ENCODE data around the gene GSTM2.

DNA sequence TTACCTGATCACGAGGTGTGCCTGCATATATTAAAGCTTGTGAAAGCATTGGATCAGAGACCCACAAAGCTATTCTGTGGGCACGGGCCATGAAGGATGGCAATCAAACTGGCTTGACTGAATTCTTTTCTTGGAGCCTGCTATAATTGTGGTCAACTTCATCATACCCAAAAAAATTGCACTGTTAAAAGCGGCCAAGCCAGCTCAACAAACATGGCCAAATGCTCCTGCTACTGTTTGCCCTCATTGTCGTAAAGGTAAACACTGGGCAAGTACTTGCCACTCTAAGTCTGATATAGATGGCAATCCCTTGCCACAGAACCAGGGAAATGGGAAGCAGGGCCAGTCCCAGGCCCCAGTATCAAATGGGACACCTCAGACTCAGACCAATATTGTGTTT lies 37.6 kb downstream of the GSTM2 start:
- TF ChIP-seq, protein P1, sequence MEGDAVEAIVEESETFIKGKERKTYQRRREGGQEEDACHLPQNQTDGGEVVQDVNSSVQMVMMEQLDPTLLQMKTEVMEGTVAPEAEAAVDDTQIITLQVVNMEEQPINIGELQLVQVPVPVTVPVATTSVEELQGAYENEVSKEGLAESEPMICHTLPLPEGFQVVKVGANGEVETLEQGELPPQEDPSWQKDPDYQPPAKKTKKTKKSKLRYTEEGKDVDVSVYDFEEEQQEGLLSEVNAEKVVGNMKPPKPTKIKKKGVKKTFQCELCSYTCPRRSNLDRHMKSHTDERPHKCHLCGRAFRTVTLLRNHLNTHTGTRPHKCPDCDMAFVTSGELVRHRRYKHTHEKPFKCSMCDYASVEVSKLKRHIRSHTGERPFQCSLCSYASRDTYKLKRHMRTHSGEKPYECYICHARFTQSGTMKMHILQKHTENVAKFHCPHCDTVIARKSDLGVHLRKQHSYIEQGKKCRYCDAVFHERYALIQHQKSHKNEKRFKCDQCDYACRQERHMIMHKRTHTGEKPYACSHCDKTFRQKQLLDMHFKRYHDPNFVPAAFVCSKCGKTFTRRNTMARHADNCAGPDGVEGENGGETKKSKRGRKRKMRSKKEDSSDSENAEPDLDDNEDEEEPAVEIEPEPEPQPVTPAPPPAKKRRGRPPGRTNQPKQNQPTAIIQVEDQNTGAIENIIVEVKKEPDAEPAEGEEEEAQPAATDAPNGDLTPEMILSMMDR (IDR thresholded peaks at IDR 0.05) = no peak
- no peak for TF ChIP-seq ZFX (IDR thresholded peaks at IDR 0.05; ENCODE audit: borderline replicate concordance)
